HepG2 (cell line): ENCODE data around the gene E2F8. TPM values are rescaled to one million over a fixed set of nuclear protein-coding genes. Genes with fewer than 3 reads are reported as not detected.

ENCODE experiments used
- DMAP1 ChIP-seq: IDR thresholded peaks from 2 replicates; pipeline ENCODE4 v1.6.1; 2016
- DR1 ChIP-seq: sonication (generic); formaldehyde crosslinking; IDR thresholded peaks from 2 replicates; pipeline ENCODE4 v1.8.0; 2021; ENCODE audit warnings: mild to moderate bottlenecking, missing genetic modification reagents, inconsistent platforms
- GTF3A ChIP-seq: sonication (generic); formaldehyde crosslinking; conservative IDR thresholded peaks from 2 replicates; pipeline ENCODE4 v1.4.0; 2020; ENCODE audit warnings: mild to moderate bottlenecking, missing genetic modification reagents
- HOXA9 ChIP-seq: sonication (generic); formaldehyde crosslinking; IDR thresholded peaks from 2 replicates; pipeline ENCODE4 v1.8.1; 2022; ENCODE audit warnings: missing genetic modification reagents, mild to moderate bottlenecking, moderate library complexity, borderline replicate concordance
- KDM6A ChIP-seq: IDR thresholded peaks from 2 replicates; pipeline ENCODE4 v1.6.1; 2016; ENCODE audit warnings: low read depth
- MAZ ChIP-seq, 2 experiments: sonication (generic) in 1 of 2; formaldehyde crosslinking in 1 of 2; IDR thresholded peaks; 2 replicates each; pipeline versions ENCODE4 v1.5.0 to v1.6.1; 2012 to 2020; ENCODE audit warnings: low read depth in 2 of 2, mild to moderate bottlenecking in 2 of 2, borderline replicate concordance in 1 of 2, improper control_type of control experiment in 1 of 2, low read length in 1 of 2, missing genetic modification reagents in 1 of 2, moderate library complexity in 1 of 2
- MED13 ChIP-seq: sonication (generic); formaldehyde crosslinking; IDR thresholded peaks from 2 replicates; pipeline ENCODE4 v1.5.0; 2020; ENCODE audit warnings: missing genetic modification reagents
- MIXL1 ChIP-seq: IDR thresholded peaks from 2 replicates; pipeline ENCODE4 v1.6.1; 2016
- REXO4 ChIP-seq: sonication (generic); formaldehyde crosslinking; IDR thresholded peaks from 2 replicates; pipeline ENCODE4 v1.8.0; 2022; ENCODE audit warnings: missing genetic modification reagents, mild to moderate bottlenecking, borderline replicate concordance
- THYN1 ChIP-seq: sonication (generic); formaldehyde crosslinking; IDR thresholded peaks from 2 replicates; pipeline ENCODE4 v1.8.1; 2023; ENCODE audit warnings: low read depth, mild to moderate bottlenecking, moderate library complexity, missing genetic modification reagents, borderline replicate concordance
- XBP1 ChIP-seq: sonication (generic); formaldehyde crosslinking; IDR thresholded peaks from 2 replicates; pipeline ENCODE4 v1.5.0; 2020; ENCODE audit warnings: missing genetic modification reagents
- ZFY ChIP-seq: sonication (generic); formaldehyde crosslinking; IDR thresholded peaks from 2 replicates; pipeline ENCODE4 v1.4.0; 2020; ENCODE audit warnings: missing genetic modification reagents
- ZNF747 ChIP-seq: sonication (generic); formaldehyde crosslinking; IDR thresholded peaks from 2 replicates; pipeline ENCODE4 v1.8.1; 2023; ENCODE audit warnings: missing genetic modification reagents, mild to moderate bottlenecking, borderline replicate concordance
- polyA plus RNA-seq, 8 experiments: library from polyadenylated mRNA; depleted of rRNA in 3 of 8; stranded (reverse) in 7 of 8; unstranded in 1 of 8; fragments of >200 nt; fragmentation: Illumina TruSeq in 4 of 8; extraction: Trizol in 4 of 8; gene quantifications; 2 replicates each; pipeline versions ENCODE4 v1.2.1 to v1.2.3, GENCODE V29; 2011 to 2016; ENCODE audit warnings: low read depth in 4 of 8, missing spikeins in 1 of 8, mixed read lengths in 1 of 8; ENCODE audit not compliant: insufficient read depth in 1 of 8
- total RNA-seq, 5 experiments: library from RNA; depleted of rRNA; stranded (reverse); fragments of >200 nt; fragmentation: Illumina TruSeq; extraction: Trizol; gene quantifications; 2 replicates each; pipeline ENCODE4 v1.2.3, GENCODE V29; 2016; ENCODE audit warnings: low read depth in 1 of 5
- TF ChIP-seq, protein P1 (sequence below): sonication (generic); formaldehyde crosslinking; IDR thresholded peaks from 2 replicates; pipeline ENCODE4 v1.4.0; 2020; ENCODE audit warnings: missing genetic modification reagents
- TF ChIP-seq, protein P2 (sequence below): sonication (generic); formaldehyde crosslinking; IDR thresholded peaks from 2 replicates; pipeline ENCODE4 v1.4.0; 2020; ENCODE audit warnings: missing genetic modification reagents, mild to moderate bottlenecking, borderline replicate concordance
- TF ChIP-seq, protein P3 (sequence below): sonication (generic); formaldehyde crosslinking; IDR thresholded peaks from 2 replicates; pipeline ENCODE4 v1.5.0; 2020; ENCODE audit warnings: mild to moderate bottlenecking, missing genetic modification reagents, borderline replicate concordance
- TF ChIP-seq, protein P4 (sequence below): sonication (generic); formaldehyde crosslinking; IDR thresholded peaks from 2 replicates; pipeline ENCODE4 v1.4.0; 2020; ENCODE audit warnings: missing genetic modification reagents
- TF ChIP-seq, protein P5 (sequence below): sonication (generic); formaldehyde crosslinking; IDR thresholded peaks from 2 replicates; pipeline ENCODE4 v1.4.0; 2020; ENCODE audit warnings: missing genetic modification reagents

E2F8 gene
- total and polyA plus RNA-seq, 2 of the 13 experiments (the other 11 are each of a cell fraction or from before 2014, with no cell fraction given): 3.3 to 8.9 TPM

DNA sequence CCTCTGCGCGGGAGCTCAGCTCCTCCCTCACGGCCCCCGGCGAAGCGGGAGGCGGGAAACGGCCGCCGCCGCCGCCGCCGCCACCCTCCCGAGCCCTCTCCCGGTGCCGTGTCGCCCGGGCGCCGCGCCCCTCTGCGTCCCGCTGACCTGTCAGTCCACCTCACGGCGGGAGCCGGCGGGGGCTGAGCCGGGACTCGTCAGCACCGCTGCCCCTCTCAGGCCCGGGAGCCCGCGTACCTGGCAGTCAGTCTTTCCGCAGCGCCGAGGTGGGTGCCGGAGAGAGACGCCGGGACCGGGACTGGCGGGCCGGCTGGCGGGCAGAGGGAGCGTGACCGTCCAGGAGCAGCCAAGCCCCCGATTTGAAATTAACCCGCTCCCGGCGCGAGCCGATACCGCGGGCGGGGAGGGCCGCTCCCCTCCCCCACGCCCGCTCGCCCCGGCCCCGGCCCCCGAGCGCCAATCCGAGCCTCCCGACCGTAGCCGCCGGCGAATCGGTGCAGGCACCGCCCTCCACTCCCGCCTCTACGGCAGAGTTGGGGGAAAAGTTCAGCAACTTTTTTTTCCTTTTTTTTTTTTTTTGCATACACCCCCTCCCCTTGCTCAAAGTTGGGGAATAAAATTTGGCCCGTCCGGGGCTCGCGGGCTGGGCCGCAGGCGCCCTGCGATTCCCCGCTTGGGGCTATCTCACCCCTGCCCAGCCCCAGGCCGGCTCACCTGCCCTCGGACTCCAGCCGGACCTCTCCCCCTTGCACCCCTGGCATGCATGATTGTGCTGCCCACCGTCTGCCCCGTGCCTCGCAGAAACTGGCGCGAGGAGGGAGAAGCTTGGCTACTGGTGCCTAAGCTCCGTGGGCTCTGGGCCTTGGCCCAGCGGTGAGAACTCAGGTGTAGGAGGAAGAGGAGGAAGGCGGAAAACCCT is 774 bp upstream of the E2F8 start (continued):
- TF ChIP-seq THYN1 (CRISPR knock-in tag) (no peak), ZNF747 (CRISPR knock-in tag) (0 out of 2 replicates have a peak, but pooled peaks have one; percentile 15), MAZ (IDR thresholded peaks at IDR 0.05; ENCODE audit: borderline replicate concordance, low read depth, low read length) (no peak), MAZ (CRISPR knock-in tag; IDR thresholded peaks at IDR 0.05; ENCODE audit: low read depth) (peak; percentile 58; the same call in 1 of the 2 replicates), MIXL1 (CRISPR knock-in tag) (no peak), KDM6A (CRISPR knock-in tag) (no peak), DR1 (CRISPR knock-in tag) (no peak), XBP1 (no peak), REXO4 (CRISPR knock-in tag) (no peak), DMAP1 (CRISPR knock-in tag) (0 out of 2 replicates have a peak, but pooled peaks have one; percentile 6), MED13 (CRISPR knock-in tag) (0 out of 2 replicates have a peak, but pooled peaks have one; percentile 23), GTF3A (CRISPR knock-in tag) (no peak), HOXA9 (CRISPR knock-in tag) (0 out of 2 replicates have a peak, but pooled peaks have one; percentile 72), ZFY (CRISPR knock-in tag) (peak; percentile 11; the same call in 1 of the 2 replicates)
- TF ChIP-seq, protein P1, sequence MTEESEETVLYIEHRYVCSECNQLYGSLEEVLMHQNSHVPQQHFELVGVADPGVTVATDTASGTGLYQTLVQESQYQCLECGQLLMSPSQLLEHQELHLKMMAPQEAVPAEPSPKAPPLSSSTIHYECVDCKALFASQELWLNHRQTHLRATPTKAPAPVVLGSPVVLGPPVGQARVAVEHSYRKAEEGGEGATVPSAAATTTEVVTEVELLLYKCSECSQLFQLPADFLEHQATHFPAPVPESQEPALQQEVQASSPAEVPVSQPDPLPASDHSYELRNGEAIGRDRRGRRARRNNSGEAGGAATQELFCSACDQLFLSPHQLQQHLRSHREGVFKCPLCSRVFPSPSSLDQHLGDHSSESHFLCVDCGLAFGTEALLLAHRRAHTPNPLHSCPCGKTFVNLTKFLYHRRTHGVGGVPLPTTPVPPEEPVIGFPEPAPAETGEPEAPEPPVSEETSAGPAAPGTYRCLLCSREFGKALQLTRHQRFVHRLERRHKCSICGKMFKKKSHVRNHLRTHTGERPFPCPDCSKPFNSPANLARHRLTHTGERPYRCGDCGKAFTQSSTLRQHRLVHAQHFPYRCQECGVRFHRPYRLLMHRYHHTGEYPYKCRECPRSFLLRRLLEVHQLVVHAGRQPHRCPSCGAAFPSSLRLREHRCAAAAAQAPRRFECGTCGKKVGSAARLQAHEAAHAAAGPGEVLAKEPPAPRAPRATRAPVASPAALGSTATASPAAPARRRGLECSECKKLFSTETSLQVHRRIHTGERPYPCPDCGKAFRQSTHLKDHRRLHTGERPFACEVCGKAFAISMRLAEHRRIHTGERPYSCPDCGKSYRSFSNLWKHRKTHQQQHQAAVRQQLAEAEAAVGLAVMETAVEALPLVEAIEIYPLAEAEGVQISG (CRISPR knock-in tag): no peak; the same call in 1 of the 2 replicates
- TF ChIP-seq, protein P2, sequence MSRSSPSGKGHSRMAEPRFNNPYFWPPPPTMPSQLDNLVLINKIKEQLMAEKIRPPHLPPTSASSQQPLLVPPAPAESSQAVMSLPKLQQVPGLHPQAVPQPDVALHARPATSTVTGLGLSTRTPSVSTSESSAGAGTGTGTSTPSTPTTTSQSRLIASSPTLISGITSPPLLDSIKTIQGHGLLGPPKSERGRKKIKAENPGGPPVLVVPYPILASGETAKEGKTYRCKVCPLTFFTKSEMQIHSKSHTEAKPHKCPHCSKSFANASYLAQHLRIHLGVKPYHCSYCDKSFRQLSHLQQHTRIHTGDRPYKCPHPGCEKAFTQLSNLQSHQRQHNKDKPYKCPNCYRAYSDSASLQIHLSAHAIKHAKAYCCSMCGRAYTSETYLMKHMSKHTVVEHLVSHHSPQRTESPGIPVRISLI (CRISPR knock-in tag): peak; percentile 67
- TF ChIP-seq, protein P3, sequence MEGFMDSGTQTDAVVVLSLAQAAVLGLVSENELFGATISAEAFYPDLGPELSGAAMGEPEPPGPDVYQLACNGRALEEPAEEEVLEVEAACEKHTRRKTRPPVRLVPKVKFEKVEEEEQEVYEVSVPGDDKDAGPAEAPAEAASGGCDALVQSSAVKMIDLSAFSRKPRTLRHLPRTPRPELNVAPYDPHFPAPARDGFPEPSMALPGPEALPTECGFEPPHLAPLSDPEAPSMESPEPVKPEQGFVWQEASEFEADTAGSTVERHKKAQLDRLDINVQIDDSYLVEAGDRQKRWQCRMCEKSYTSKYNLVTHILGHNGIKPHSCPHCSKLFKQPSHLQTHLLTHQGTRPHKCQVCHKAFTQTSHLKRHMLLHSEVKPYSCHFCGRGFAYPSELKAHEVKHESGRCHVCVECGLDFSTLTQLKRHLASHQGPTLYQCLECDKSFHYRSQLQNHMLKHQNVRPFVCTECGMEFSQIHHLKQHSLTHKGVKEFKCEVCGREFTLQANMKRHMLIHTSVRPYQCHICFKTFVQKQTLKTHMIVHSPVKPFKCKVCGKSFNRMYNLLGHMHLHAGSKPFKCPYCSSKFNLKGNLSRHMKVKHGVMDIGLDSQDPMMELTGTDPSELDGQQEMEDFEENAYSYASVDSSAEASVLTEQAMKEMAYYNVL (CRISPR knock-in tag): 0 out of 2 replicates have a peak, but pooled peaks have one; percentile 25
- TF ChIP-seq, protein P4, sequence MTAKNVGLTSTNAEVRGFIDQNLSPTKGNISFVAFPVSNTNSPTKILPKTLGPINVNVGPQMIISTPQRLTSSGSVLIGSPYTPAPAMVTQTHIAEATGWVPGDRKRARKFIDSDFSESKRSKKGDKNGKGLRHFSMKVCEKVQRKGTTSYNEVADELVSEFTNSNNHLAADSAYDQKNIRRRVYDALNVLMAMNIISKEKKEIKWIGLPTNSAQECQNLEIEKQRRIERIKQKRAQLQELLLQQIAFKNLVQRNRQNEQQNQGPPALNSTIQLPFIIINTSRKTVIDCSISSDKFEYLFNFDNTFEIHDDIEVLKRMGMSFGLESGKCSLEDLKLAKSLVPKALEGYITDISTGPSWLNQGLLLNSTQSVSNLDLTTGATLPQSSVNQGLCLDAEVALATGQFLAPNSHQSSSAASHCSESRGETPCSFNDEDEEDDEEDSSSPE: 0 out of 2 replicates have a peak, but pooled peaks have one; percentile 16
- TF ChIP-seq, protein P5, sequence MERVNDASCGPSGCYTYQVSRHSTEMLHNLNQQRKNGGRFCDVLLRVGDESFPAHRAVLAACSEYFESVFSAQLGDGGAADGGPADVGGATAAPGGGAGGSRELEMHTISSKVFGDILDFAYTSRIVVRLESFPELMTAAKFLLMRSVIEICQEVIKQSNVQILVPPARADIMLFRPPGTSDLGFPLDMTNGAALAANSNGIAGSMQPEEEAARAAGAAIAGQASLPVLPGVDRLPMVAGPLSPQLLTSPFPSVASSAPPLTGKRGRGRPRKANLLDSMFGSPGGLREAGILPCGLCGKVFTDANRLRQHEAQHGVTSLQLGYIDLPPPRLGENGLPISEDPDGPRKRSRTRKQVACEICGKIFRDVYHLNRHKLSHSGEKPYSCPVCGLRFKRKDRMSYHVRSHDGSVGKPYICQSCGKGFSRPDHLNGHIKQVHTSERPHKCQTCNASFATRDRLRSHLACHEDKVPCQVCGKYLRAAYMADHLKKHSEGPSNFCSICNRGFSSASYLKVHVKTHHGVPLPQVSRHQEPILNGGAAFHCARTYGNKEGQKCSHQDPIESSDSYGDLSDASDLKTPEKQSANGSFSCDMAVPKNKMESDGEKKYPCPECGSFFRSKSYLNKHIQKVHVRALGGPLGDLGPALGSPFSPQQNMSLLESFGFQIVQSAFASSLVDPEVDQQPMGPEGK (CRISPR knock-in tag): 0 out of 2 replicates have a peak, but pooled peaks have one; percentile 5
